ENCODE results near the gene SGMS1.
"Not testable (repeated sequence)": the region's sequence is repeated elsewhere in the genome, so short reads cannot be mapped to it uniquely, and the experiment has no call there.

Gene SGMS1

DNA sequence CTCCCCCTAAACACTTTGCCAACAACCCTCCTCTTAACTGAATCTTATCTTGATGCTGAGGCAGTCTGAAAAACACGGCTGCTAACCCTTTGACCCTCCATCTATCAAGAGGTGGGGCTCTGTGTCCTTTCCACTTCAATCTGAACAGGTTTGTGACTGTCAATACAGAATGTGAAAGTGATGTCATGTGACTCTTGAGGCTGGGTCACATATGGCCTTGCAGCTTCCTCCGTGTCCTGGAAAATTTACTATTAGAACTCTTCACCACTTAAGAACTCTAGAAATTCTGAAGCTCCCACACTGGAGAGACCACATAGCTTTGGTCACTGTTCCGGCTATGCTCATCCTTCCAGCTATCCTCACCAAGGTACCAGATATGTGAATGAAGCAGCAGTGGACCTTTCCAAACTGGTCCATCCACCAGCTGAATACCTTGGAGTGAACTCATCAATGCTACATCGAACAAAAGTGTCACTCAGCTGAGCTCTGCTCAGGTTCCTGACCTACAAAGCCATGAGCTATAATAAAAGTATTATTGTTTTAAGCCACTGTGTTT, 341.7 kb downstream of the SGMS1 start:
- Mint-ChIP-seq H3K9me3 (peaks cover 16% of the 10 kb centered on the region), H3K4me1 (ENCODE audit: low read depth) (peaks cover 11% of the 10 kb centered on the region), H3K36me3 (ENCODE audit: low read depth) (no peaks in the 10 kb centered on the region), H3K27me3 (peaks cover 32% of the 10 kb centered on the region), H3K4me3 (no peak overlapping the region), H3K27ac (no peak overlapping the region)
- intact Hi-C loops (cut with micrococcal nuclease): no loop called here

DNA sequence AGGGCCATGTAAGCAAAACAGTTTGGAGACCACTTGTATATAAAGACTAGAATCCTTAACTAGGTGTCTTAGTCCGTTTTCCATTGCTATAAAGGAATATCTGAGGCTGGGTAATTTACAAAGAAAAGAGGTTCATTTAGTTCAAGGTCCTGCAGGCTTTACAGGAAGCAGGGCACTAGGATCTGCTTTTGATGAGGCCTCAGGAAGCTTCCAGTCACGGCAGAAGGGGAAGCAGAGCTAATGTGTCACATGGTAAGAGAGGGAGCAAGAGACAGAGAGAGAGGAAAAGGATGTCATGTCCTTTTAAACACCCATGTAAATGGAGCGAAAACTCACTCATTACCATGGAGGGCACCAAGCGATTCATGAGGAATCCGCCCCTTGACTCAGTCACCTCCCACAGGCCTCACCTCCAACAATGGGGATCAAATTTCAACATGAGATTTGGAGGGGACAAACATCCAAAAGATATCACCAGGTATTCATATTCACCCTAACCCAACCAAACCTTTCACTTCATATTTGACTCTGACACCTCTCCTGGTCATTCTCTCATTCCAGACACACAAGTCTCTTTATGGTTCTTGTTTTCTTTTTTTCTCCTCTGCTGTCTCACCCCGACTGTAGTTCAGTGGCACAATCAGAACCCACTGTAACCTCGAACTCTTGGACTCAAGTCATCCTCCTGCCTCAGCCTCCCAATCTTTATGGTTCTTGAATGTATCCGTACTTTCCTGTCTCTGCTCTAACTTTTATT, 342.4 kb downstream of the SGMS1 start:
- peaks cover 37% of the 10 kb centered on the region for H3K27me3 Mint-ChIP-seq

DNA sequence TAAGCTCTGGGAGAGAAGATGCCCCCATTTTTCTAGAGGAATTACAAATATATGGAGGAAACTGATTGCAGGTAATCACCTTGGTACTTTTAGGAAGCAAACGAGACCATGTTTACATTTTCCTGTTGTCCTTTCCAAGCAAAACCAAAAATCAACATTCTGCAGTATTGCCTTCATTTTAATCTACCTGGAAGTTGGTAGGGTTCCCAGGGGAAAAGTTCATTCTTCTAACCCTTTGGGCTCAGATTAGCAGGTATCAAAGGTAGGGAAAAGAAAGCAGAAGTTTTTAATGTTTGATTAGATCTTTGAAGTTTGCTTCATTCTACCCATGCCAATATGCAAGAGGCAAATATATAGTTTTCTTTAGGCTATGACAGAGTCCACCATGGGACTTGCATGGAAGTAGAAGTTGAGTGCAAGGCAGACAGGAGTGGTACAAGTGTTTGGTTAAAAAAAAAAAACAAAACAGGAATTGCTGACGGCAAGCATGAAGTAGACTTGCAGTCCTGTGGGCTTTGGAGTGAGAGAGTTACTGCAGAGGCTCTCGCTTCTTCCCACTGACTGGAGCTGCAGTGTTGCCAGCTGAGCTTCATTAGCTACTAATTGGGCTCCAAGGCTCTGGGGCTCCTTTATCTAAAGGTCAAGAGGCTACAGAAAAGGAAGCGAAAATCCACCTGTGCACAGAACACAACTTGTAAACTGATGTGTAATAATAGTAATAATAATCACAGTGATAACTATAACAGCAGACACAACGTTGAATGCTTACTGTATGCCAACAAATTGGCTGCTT, 343.5 kb downstream of the SGMS1 start:
- Mint-ChIP-seq H3K4me1 (ENCODE audit: low read depth) (no peaks in the 10 kb centered on the region), H3K36me3 (ENCODE audit: low read depth) (no peaks in the 10 kb centered on the region)

More for the DNA sequence above, 342.4 kb downstream of the SGMS1 start:
- Mint-ChIP-seq H3K27ac (no peak overlapping the region), H3K9me3 (peaks cover 16% of the 10 kb centered on the region), H3K4me3 (no peak overlapping the region), H3K36me3 (ENCODE audit: low read depth) (no peaks in the 10 kb centered on the region), H3K4me1 (ENCODE audit: low read depth) (peaks cover 4% of the 10 kb centered on the region)
- intact Hi-C loops (cut with micrococcal nuclease): no loop called here

DNA sequence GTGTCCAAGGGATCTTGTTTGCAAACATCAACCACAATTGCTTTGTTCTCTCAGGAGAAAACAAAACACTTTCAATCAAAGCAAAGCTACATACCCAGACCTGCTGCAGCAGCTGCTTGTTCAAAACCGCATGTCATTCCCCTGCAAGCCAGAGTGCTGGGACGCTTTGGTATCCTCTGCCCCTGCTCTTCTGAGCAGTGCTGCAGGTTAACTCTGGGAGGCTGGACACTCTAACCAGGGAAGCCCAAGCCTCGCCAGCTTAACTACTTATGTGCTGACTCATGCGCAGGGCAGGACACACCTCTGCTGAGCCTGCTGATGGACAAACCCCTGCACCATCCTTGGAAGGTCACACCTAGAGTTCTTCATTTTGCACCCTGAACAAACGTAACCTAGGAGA, 344.3 kb downstream of the SGMS1 start:
- Mint-ChIP-seq H3K4me3 (no peak overlapping the region), H3K9me3 (peaks cover 16% of the 10 kb centered on the region), H3K4me1 (ENCODE audit: low read depth) (no peaks in the 10 kb centered on the region), H3K27me3 (peaks cover 41% of the 10 kb centered on the region), H3K27ac (no peak overlapping the region), H3K36me3 (ENCODE audit: low read depth) (no peaks in the 10 kb centered on the region)
- intact Hi-C loops (cut with micrococcal nuclease): no loop called here

More for the DNA sequence above, 343.5 kb downstream of the SGMS1 start:
- no peak overlapping the region for H3K4me3 Mint-ChIP-seq
- intact Hi-C loops (cut with micrococcal nuclease): no loop called here
- H3K9me3 Mint-ChIP-seq: peaks cover 16% of the 10 kb centered on the region
- peaks cover 41% of the 10 kb centered on the region for H3K27me3 Mint-ChIP-seq
- no peak overlapping the region for H3K27ac Mint-ChIP-seq

DNA sequence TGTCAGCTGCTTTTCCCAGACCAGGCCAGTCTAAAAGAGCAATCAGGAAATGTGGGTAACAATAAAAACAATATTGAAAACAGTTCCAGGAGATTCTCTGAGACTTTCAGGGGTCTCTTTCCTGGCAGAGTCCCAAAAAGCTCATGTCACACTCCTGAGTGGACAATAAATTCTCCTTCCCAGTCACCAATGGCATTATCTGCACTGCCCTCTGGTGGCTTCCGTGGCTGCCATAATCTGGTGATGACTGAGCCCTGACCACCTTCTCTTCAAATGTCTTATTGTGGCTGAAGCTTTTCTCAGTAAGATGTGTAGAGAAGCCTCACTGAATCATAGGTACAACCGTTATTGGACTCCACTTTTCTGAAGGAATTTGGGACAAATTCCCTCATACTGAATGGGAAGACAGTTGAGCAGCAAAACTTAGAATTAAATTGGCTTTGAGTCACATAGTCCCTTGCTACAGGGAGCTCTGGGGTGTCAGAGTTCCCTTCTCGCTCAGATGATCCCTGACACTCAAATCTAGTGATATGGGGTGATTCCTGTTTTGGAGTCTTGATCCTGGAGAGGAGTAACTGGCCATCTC, 348.0 kb downstream of the SGMS1 start:
- intact Hi-C loops (cut with micrococcal nuclease): no loop called here
- Mint-ChIP-seq H3K4me3 (no peak overlapping the region), H3K9me3 (peaks cover 1% of the 10 kb centered on the region), H3K36me3 (ENCODE audit: low read depth) (no peaks in the 10 kb centered on the region), H3K27me3 (peaks cover 26% of the 10 kb centered on the region), H3K27ac (no peak overlapping the region), H3K4me1 (ENCODE audit: low read depth) (no peaks in the 10 kb centered on the region)

DNA sequence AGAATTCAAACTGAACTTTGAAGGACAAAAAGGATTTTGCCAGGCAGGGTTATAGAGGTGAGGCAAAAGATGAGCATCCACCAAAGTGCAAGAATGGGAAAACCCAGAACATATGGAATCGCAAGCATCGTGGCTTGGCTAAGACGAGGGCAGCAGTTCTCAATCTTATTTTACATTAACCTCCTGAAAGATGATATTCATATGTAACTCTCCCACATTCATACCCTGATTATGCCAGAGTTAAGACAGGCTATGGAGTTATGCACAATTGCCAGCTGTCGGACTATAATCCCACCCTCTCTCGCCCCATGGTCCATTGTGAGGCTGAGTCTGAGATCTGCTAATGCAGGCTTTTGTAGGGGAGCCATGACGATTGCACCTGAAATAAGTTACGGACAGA, 351.2 kb downstream of the SGMS1 start:
- Mint-ChIP-seq H3K36me3 (ENCODE audit: low read depth) (no peaks in the 10 kb centered on the region), H3K27me3 (peaks cover 14% of the 10 kb centered on the region), H3K4me3 (no peak overlapping the region), H3K9me3 (no peaks in the 10 kb centered on the region), H3K4me1 (ENCODE audit: low read depth) (no peaks in the 10 kb centered on the region), H3K27ac (no peak overlapping the region)
- intact Hi-C loops (cut with micrococcal nuclease): no loop called here

DNA sequence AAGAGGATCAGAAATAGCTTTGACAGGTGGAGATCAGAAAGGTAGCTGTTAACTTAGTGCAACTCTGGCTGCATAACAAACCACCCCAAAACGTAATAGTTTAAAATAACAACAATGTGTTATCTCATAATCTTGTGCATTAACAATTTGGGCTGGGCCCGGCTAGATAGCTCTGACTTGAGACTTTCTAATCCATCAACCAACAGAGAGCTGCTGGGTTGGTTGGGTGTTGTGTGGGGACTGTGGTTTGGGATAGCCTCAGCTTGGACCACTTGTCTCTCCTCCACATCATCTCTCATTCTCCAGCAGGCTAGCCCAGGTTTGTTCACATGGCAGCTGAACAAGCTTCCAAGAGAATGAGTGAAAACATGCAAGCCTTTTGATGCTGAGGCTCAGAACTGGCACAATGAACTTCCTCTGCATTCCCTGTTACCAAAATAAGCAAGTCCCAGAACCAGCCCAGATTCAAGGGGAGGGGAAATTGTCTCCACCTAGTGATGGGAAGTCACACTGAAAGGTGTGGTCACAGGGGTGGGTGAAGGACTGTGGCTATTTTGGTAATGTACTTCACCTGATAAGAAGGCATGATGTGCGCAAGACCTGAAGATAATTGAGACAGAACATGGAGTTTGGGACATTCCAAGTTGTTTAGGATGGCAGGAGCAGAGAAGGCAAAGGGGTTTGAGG, 352.0 kb downstream of the SGMS1 start:
- H3K27ac Mint-ChIP-seq: no peak overlapping the region
- H3K9me3 Mint-ChIP-seq: no peaks in the 10 kb centered on the region
- H3K4me1 Mint-ChIP-seq (ENCODE audit: low read depth): no peaks in the 10 kb centered on the region
- peaks cover 12% of the 10 kb centered on the region for H3K27me3 Mint-ChIP-seq
- H3K36me3 Mint-ChIP-seq (ENCODE audit: low read depth): no peaks in the 10 kb centered on the region
- H3K4me3 Mint-ChIP-seq: no peak overlapping the region
- intact Hi-C loops (cut with micrococcal nuclease): no loop called here

DNA sequence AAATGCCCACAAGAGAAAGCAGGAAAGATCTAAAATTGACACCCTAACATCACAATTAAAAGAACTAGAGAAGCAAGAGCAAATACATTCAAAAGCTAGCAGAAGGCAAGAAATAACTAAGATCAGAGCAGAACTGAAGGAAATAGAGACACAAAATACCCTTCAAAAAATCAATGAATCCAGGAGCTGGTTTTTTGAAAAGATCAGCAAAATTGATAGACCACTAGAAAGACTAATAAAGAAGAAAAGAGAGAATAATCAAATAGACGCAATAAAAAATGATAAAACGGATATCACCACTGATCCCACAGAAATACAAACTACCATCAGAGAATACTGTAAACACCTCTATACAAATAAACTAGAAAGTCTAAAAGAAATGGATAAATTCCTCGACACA, 355.9 kb downstream of the SGMS1 start:
- intact Hi-C loops (cut with micrococcal nuclease); H3K4me3 Mint-ChIP-seq; H3K27ac Mint-ChIP-seq; H3K4me1 Mint-ChIP-seq (ENCODE audit: low read depth); H3K9me3 Mint-ChIP-seq; H3K36me3 Mint-ChIP-seq (ENCODE audit: low read depth): not testable (repeated sequence)
- peaks cover 17% of the 10 kb centered on the region for H3K27me3 Mint-ChIP-seq

DNA sequence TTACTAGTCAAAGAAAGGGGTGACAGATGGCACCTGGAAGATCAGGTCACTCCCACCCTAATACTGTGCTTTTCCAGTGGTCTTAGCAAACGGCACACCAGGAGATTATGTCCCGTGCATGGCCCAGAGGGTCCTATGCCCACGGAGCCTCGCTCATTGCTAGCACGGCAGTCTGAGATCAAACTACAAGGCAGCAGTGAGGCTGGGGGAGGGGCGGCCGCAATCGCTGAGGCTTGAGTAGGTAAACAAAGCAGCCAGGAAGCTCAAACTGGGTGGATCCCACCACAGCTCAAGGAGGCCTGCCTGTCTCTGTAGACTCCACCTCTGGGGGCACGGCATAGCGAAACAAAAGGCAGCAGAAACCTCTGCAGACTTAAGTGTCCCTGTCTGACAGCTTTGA, 361.1 kb downstream of the SGMS1 start:
- H3K4me3 Mint-ChIP-seq; H3K9me3 Mint-ChIP-seq; H3K36me3 Mint-ChIP-seq (ENCODE audit: low read depth); intact Hi-C loops (cut with micrococcal nuclease); H3K4me1 Mint-ChIP-seq (ENCODE audit: low read depth); H3K27ac Mint-ChIP-seq: not testable (repeated sequence)
- peaks cover 26% of the 10 kb centered on the region for H3K27me3 Mint-ChIP-seq

DNA sequence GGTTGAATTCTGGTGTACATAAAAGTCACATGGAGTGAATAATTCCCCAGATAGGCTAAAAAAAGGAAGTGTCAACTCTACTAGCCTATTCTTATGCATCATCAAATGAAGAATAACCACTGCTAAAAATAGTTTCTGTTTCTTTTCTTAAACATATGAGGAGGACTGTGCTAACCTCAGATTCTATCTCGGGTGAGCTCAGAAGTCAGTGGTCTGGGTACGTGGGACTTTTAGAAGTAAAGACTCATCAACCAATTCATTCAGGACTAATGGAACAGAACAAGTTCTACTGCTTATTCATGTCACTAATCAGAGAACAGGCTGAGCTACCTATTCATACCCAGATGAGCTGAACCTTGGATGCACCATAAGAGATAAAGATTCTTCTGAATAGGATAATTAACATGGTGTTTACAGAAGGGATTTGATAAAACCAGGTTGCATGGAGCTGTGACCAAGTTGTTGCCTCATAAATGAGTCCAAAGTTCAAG, 362.9 kb downstream of the SGMS1 start:
- Mint-ChIP-seq H3K9me3 (no peaks in the 10 kb centered on the region), H3K27me3 (peaks cover 31% of the 10 kb centered on the region), H3K36me3 (ENCODE audit: low read depth) (no peaks in the 10 kb centered on the region), H3K4me1 (ENCODE audit: low read depth) (no peaks in the 10 kb centered on the region), H3K27ac (no peak overlapping the region), H3K4me3 (no peak overlapping the region)
- intact Hi-C loops (cut with micrococcal nuclease): no loop called here
